NOMO-1 (cell line): ENCODE data around the gene ACTL9.

Experiments used
- DNase-seq, 2 experiments: peaks; one replicate each; lab custom pipeline; 2025; ENCODE audit not compliant: unreplicated experiment in 2 of 2; lab: John Stamatoyannopoulos, UW

The ACTL9 gene

GRCh38 chr19:8688930-8689329 is 9.7 kb downstream of the ACTL9 start:
- no peak for DNase-seq

GRCh38 chr19:8686549-8686948 is 12.0 kb downstream of the ACTL9 start:
- no peak for DNase-seq

GRCh38 chr19:8684001-8684902 is 14.3 kb downstream of the ACTL9 start:
- no peak for DNase-seq

GRCh38 chr19:8682931-8683330 is 15.7 kb downstream of the ACTL9 start:
- DNase-seq = no peak

- no peak for DNase-seq
Observed at GRCh38 chr19:8682472-8682871, 16.1 kb downstream of the ACTL9 start.

- no peak for DNase-seq
Observed at GRCh38 chr19:8681345-8682029, 17.1 kb downstream of the ACTL9 start.

GRCh38 chr19:8680676-8681344 is 17.8 kb downstream of the ACTL9 start:
- DNase-seq = no peak

- DNase-seq = no peak
Observed at GRCh38 chr19:8678244-8678807, 20.3 kb downstream of the ACTL9 start.

- DNase-seq = no peak
Observed at GRCh38 chr19:8675066-8675465, 23.5 kb downstream of the ACTL9 start.

GRCh38 chr19:8673276-8673891 is 25.2 kb downstream of the ACTL9 start:
- DNase-seq = no peak

- no peak for DNase-seq
Observed at GRCh38 chr19:8666814-8667405, 31.7 kb downstream of the ACTL9 start.

GRCh38 chr19:8665468-8666213 is 33.0 kb downstream of the ACTL9 start:
- DNase-seq = no peak

GRCh38 chr19:8664671-8665057 is 33.9 kb downstream of the ACTL9 start:
- no peak for DNase-seq

GRCh38 chr19:8663920-8664670 is 34.5 kb downstream of the ACTL9 start:
- no peak for DNase-seq

- no peak for DNase-seq
Observed at GRCh38 chr19:8662263-8662662, 36.3 kb downstream of the ACTL9 start.

GRCh38 chr19:8659905-8660304 is 38.7 kb downstream of the ACTL9 start:
- no peak for DNase-seq

GRCh38 chr19:8657869-8658268 is 40.7 kb downstream of the ACTL9 start:
- no peak for DNase-seq

GRCh38 chr19:8655340-8655709 is 43.3 kb downstream of the ACTL9 start:
- no peak for DNase-seq
